Small intestine (tissue), 7 donors: ENCODE results near the gene SCP2. TPM values are rescaled to one million over a fixed set of nuclear protein-coding genes. Genes with fewer than 3 reads are reported as not detected.

Experiments
- DNase-seq, 2 donors: peaks; one replicate each; pipeline versions ENCODE4 v3.0.0 to v3.0.0-alpha.2; 2013
- FAIRE-seq: peaks from 2 replicates; lab custom pipeline; 2012; peaks lifted over from hg19 to GRCh38; lab: Jason Lieb, UNC
- H3K27ac ChIP-seq, 3 donors: one replicate each; pipeline ENCODE4 v1.5.1; 2013; ENCODE audit warnings: low read length in 2 of 3, mild to moderate bottlenecking in 2 of 3, control low read depth in 1 of 3, inconsistent platforms in 1 of 3, low read depth in 1 of 3, moderate library complexity in 1 of 3
- H3K27me3 ChIP-seq, 3 donors: one replicate each; pipeline ENCODE4 v1.6.1; 2013; ENCODE audit warnings: low read length in 3 of 3, inconsistent platforms in 1 of 3; ENCODE audit not compliant: control insufficient read depth in 3 of 3, insufficient read depth in 3 of 3
- H3K36me3 ChIP-seq, 3 donors: one replicate each; pipeline ENCODE4 v1.6.1; 2013; ENCODE audit warnings: low read length in 3 of 3, inconsistent platforms in 1 of 3, low read depth in 1 of 3, mild to moderate bottlenecking in 1 of 3, moderate library complexity in 1 of 3; ENCODE audit not compliant: control insufficient read depth in 3 of 3, insufficient read depth in 2 of 3
- H3K4me1 ChIP-seq, 3 donors: one replicate each; pipeline ENCODE4 v1.6.1; 2013; ENCODE audit warnings: low read length in 2 of 3, inconsistent platforms in 1 of 3, low read depth in 1 of 3, mild to moderate bottlenecking in 1 of 3, moderate library complexity in 1 of 3; ENCODE audit not compliant: control insufficient read depth in 3 of 3, insufficient read depth in 2 of 3
- H3K4me3 ChIP-seq, 3 donors: one replicate each; pipeline ENCODE4 v1.5.1; 2013; ENCODE audit warnings: low read length in 3 of 3, control low read depth in 1 of 3, inconsistent platforms in 1 of 3, low read depth in 1 of 3, mild to moderate bottlenecking in 1 of 3, moderate library complexity in 1 of 3
- H3K9me3 ChIP-seq, 2 donors: one replicate each; pipeline ENCODE4 v1.6.1; 2013; ENCODE audit warnings: low read depth in 1 of 2, low read length in 1 of 2; ENCODE audit not compliant: control insufficient read depth in 2 of 2, insufficient read depth in 1 of 2
- WGBS, 3 donors: extraction: QIAGEN DNeasy Blood & Tissue Kit; methylation state at CpG; one replicate each; pipeline ENCODE4 v1.1.7; 2013; 5-methylcytosine and 5-hydroxymethylcytosine counted together
- polyA plus RNA-seq, 4 donors: library from polyadenylated mRNA; stranded (reverse) in 3 of 4; unstranded in 1 of 4; fragments of 200-250 nt in 3 of 4; fragments of 120-200 nt in 1 of 4; gene quantifications; one replicate each; pipeline versions ENCODE4 v1.2.1 to v1.2.3, GENCODE V29; 2013
- donor health status: healthy with polysubstance abuse.
- donor health status: control.
- donor health status: control.
- donor health status: Bipolar disorder and iron deficiency.
- donor health status: healthy.

SCP2 gene
- polyA plus RNA-seq, 4 donors = 239 to 852 (median 427) TPM

DNA sequence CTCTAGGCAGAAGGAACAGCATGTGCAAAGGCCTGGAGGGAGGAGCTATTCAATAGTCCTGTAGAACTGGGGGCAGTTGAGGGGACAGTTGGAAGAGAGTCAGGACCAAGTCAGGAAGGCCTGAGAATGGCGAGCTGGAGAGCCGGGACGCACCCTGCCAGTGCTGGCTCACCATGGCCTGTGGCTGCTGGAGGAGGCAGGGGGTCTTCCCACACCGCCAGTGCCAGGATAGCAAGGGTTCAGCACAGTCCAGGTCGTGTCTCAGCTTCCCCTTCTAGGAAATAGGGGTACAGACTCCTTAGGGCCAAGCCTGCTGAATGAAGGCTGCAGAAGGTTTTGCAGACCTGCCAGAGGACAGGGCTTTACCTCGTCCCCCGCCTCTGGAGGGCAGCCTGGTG lies 142.2 kb downstream of the SCP2 start:
- Histone ChIP-seq H3K4me3 (no peak overlapping the region), H3K27ac (no peak overlapping the region), H3K4me1 (no peaks in the 10 kb centered on the region), H3K9me3 (no peaks in the 10 kb centered on the region), H3K36me3 (peaks cover 0 to 3% (median 0%) of the 10 kb centered on the region in 3 donors), H3K27me3 (no peaks in the 10 kb centered on the region)
- 84 to 92% (median 85%) methylated on average over 6 to 7 of the region's 7 CpGs for WGBS, 3 donors
- FAIRE-seq = no peak
- DNase-seq = no peak

DNA sequence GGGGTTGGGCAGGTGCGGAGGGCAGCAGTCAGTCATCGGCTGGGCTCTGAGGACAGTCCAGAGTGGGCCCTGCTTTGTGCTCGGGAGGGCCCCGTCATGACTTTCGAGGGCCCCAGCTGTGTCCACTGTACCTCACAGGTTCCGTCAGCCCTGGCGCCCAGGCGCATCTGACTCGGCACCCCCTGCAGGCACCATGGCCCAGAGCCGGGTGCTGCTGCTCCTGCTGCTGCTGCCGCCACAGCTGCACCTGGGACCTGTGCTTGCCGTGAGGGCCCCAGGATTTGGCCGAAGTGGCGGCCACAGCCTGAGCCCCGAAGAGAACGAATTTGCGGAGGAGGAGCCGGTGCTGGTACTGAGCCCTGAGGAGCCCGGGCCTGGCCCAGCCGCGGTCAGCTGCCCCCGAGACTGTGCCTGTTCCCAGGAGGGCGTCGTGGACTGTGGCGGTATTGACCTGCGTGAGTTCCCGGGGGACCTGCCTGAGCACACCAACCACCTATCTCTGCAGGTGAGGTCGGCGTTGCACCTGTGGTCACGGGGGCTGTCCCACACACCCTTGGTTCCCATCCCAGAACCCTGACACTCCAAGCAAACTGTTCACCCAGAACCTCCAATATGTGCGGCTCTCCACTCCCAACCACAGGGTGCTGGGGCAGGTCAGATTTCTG lies 142.7 kb downstream of the SCP2 start:
- H3K36me3 ChIP-seq = peaks cover 0 to 3% (median 0%) of the 10 kb centered on the region in 3 donors
- H3K27ac ChIP-seq = no peak overlapping the region
- H3K4me1 ChIP-seq = no peaks in the 10 kb centered on the region
- H3K9me3 ChIP-seq = no peaks in the 10 kb centered on the region
- FAIRE-seq (no peak), DNase-seq (no peak)
- WGBS, 3 donors = 91 to 95% (median 93%) methylated on average over 30 to 31 of the region's 31 CpGs
- no peaks in the 10 kb centered on the region for H3K27me3 ChIP-seq
- H3K4me3 ChIP-seq = no peak overlapping the region

DNA sequence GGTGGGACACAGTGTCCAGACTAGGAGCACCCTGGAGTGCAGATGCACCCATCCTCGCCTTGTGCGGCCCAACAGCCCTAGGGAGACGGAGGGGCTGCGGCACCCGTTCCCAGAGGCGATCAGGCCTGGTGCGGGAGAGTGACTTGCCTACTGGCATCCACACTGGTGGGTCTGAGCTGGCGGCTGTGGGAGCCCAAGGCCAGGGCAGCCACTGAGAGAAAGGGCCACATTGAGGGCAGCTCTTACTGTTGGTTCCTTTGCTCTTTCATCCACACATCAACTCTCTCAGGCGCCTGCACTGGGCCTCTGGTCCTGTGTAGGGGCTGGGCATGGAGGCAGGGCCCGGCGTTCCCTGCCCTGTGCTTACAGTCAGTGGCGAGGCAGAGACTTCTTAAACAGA lies 143.5 kb downstream of the SCP2 start:
- Histone ChIP-seq H3K36me3 (peaks cover 0 to 3% (median 0%) of the 10 kb centered on the region in 3 donors), H3K27ac (no peak overlapping the region), H3K4me1 (peaks cover 0 to 3% (median 0%) of the 10 kb centered on the region in 3 donors), H3K27me3 (no peaks in the 10 kb centered on the region), H3K4me3 (no peak overlapping the region), H3K9me3 (no peaks in the 10 kb centered on the region)
- no peak for FAIRE-seq
- 96 to 98% (median 97%) methylated on average over 12 of the region's 12 CpGs for WGBS, 3 donors
- DNase-seq = no peak

- Histone ChIP-seq H3K4me3 (no peak overlapping the region), H3K27me3 (no peaks in the 10 kb centered on the region), H3K9me3 (no peaks in the 10 kb centered on the region), H3K36me3 (peaks cover 0 to 3% (median 0%) of the 10 kb centered on the region in 3 donors), H3K27ac (no peak overlapping the region), H3K4me1 (peaks cover 0 to 3% (median 0%) of the 10 kb centered on the region in 3 donors)
- no peak for FAIRE-seq
- DNase-seq = no peak
- WGBS, 3 donors = 84 to 89% (median 86%) methylated on average over 17 of the region's 17 CpGs
Measured at GRCh38 chr1:53071167-53071865, 144.2 kb downstream of the SCP2 start.

DNA sequence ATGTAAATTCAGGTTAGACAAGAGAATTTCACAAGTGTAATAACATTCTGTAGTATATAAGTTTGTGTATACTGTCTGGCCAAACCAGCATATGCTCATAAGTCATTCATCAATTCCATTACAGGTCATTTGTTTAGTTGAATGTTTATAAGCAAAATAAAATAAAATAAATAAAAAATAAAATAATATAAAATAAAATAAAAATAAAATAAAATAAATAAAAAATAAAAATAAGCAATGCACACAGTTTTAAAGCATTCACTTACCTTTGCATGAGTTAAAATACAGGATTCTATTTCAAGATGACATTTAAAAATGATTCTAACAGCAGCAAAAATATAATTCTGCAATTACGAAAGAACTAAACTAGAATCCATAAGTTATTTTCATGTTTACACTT lies 144.8 kb downstream of the SCP2 start:
- H3K36me3 ChIP-seq = peaks cover 0 to 3% (median 0%) of the 10 kb centered on the region in 3 donors
- H3K4me3 ChIP-seq = no peak overlapping the region
- H3K27me3 ChIP-seq = no peaks in the 10 kb centered on the region
- peaks cover 0 to 3% (median 0%) of the 10 kb centered on the region in 3 donors for H3K4me1 ChIP-seq
- 89 to 96% (median 92%) methylated on average over 1 of the region's 1 CpG for WGBS, 3 donors
- FAIRE-seq (no peak), DNase-seq (no peak)
- H3K27ac ChIP-seq = no peak overlapping the region
- H3K9me3 ChIP-seq = no peaks in the 10 kb centered on the region

DNA sequence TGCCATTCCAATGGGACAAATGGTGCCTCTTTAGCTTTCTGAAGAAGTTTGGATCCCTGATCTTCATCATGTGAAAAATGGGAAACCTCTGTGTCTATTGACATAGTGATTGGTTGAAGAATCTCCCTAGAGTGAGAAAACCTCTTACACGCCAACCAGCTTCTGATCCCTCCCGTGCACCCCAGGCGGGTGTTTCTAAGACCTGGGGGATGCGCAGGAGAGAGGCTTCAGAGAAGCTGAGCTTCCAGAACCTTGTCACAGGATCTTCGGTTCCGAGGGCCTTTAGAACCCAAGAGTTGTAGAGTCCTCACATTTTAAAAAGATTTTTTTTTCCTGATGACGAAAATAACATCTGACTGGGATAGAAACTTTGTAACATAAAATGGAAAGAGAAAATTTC lies 146.2 kb downstream of the SCP2 start:
- no peak for FAIRE-seq
- peaks cover 0 to 3% (median 0%) of the 10 kb centered on the region in 3 donors for H3K36me3 ChIP-seq
- H3K27me3 ChIP-seq = no peaks in the 10 kb centered on the region
- DNase-seq = no peak
- 95 to 97% (median 95%) methylated on average over 7 of the region's 7 CpGs for WGBS, 3 donors
- H3K27ac ChIP-seq = no peak overlapping the region
- no peak overlapping the region for H3K4me3 ChIP-seq
- H3K9me3 ChIP-seq = no peaks in the 10 kb centered on the region
- peaks cover 0 to 3% (median 0%) of the 10 kb centered on the region in 3 donors for H3K4me1 ChIP-seq

GRCh38 chr1:53073868-53074311 lies 146.8 kb downstream of the SCP2 start:
- H3K36me3 ChIP-seq = peaks cover 0 to 8% (median 0%) of the 10 kb centered on the region in 3 donors
- no peaks in the 10 kb centered on the region for H3K9me3 ChIP-seq
- DNase-seq = no peak
- H3K27me3 ChIP-seq = peaks cover 0 to 2% (median 0%) of the 10 kb centered on the region in 3 donors
- H3K4me3 ChIP-seq = no peak overlapping the region
- 61 to 64% (median 63%) methylated on average over 10 of the region's 10 CpGs for WGBS, 3 donors
- H3K27ac ChIP-seq = no peak overlapping the region
- FAIRE-seq = no peak
- peaks cover 0 to 3% (median 0%) of the 10 kb centered on the region in 3 donors for H3K4me1 ChIP-seq

GRCh38 chr1:53074313-53075154 lies 147.5 kb downstream of the SCP2 start:
- peaks cover 0 to 3% (median 0%) of the 10 kb centered on the region in 3 donors for H3K4me1 ChIP-seq
- peaks cover 0 to 8% (median 0%) of the 10 kb centered on the region in 3 donors for H3K36me3 ChIP-seq
- no peak overlapping the region for H3K4me3 ChIP-seq
- FAIRE-seq (no peak), DNase-seq (no peak)
- WGBS, 3 donors = 86 to 98% (median 89%) methylated on average over 8 of the region's 8 CpGs
- peaks cover 0 to 2% (median 0%) of the 10 kb centered on the region in 3 donors for H3K27me3 ChIP-seq
- no peaks in the 10 kb centered on the region for H3K9me3 ChIP-seq
- no peak overlapping the region for H3K27ac ChIP-seq
